Mononuclear cell (primary cell): ENCODE measurements around the gene TGFB2. TPM values are rescaled to one million over a fixed set of nuclear protein-coding genes. Genes with fewer than 3 reads are reported as not detected.

Experiments
- H3K27me3 ChIP-seq: 2 replicates; pipeline ENCODE4 v1.6.0; 2011; ENCODE audit warnings: low read length, control low read depth; ENCODE audit not compliant: insufficient read depth
- H3K4me1 ChIP-seq: 2 replicates; pipeline ENCODE4 v1.5.1; 2011; ENCODE audit warnings: mild to moderate bottlenecking, low read length, control low read depth; ENCODE audit not compliant: insufficient read depth
- H3K4me3 ChIP-seq: 2 replicates; pipeline ENCODE4 v1.5.1; 2011; ENCODE audit warnings: mild to moderate bottlenecking, low read length, moderate library complexity
- H3K9me3 ChIP-seq: 2 replicates; pipeline ENCODE4 v1.5.1; 2011; ENCODE audit warnings: low read depth, mild to moderate bottlenecking, control low read depth, low read length
- total RNA-seq: library from RNA; depleted of rRNA; stranded (reverse); fragments of >200 nt; gene quantifications from one replicate; pipeline ENCODE4 v1.2.3, GENCODE V29; 2012

TGFB2 gene
- total RNA-seq, 1 donor, result 0.31 TPM

DNA sequence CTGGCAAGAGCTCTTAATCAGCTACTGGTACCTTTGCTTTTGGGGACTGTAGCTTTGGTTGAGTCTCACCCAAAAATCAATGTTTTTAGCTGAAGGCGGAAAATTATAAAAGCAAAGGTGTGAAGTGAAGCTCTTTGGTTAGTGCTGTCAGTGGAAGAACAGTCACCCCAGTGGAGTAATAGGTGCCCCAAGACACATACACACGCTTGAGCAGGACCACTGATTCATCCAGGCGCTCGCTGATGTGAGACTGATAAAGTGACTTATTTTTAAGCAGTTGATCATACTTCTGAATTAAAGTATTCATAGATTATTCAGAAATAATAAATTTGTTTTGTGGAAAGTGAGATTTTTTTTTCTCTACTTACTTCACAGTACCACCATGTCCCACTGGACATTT, 37.1 kb downstream of the TGFB2 start:
- Histone ChIP-seq H3K4me1 (peaks cover 4% of the 10 kb centered on the region), H3K4me3 (no peak overlapping the region), H3K27me3 (peaks cover 23% of the 10 kb centered on the region), H3K9me3 (no peaks in the 10 kb centered on the region)

DNA sequence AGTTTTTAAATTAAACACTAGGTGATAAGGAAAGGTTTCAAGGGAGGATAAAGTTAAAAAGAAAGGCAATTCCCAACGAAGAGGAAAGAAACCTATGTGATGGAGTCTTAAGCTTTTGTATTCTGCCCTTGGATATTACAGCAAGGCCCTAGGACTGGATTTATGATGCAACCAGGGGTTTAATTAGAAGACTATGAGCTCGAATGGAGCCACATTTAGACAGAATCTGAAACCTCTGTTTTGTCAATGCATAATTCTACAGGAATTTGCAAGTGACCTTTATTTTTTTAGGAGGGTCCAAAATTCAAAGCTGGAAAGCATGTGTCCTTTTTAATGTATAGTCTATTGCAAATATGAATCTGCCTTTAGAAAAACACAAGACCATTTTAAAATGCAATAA, 37.9 kb downstream of the TGFB2 start:
- H3K9me3 ChIP-seq, result no peaks in the 10 kb centered on the region
- no peaks in the 10 kb centered on the region for H3K4me1 ChIP-seq
- H3K4me3 ChIP-seq, result no peak overlapping the region
- peaks cover 23% of the 10 kb centered on the region for H3K27me3 ChIP-seq

DNA sequence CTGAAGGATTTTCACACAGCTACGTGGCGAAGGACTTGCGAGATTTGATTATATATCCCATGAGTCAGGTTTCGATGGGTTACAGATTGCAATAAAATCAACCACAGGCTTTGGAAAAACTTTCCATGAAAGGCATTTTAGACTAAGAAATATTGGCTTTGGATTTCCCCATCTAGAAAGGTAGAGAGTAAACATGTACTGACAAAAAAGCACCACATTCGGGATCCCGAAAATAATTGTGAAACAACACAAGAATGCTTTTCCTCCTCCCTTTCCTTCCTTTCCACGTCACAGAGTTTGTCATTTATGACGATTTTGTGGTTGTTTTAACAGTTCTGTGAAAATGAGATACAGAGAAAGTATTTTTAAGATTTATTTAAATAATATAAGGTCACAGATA, 38.5 kb downstream of the TGFB2 start:
- Histone ChIP-seq H3K9me3 (no peaks in the 10 kb centered on the region), H3K27me3 (peaks cover 23% of the 10 kb centered on the region), H3K4me1 (no peaks in the 10 kb centered on the region), H3K4me3 (no peak overlapping the region)

DNA sequence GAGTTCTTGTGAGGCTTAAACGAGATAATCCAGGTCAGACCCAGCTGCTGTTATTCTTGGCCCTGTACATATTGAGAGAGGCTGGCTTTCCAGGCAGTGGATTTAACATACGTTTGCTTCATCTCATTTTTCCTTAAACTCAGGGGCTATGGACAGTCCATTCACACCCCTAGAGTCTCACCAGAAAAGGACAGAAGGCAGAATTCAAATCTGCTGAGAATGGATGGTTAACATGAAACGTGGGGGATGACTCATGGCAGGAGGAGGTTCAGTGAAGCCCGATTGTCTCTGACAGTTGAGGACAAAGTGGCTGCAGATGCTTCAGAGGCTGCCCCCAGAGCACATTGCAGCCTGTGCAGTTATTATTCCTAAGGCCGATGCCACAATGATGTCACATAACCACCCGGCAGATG, 39.5 kb downstream of the TGFB2 start:
- Histone ChIP-seq H3K27me3 (peaks cover 23% of the 10 kb centered on the region), H3K4me1 (no peaks in the 10 kb centered on the region), H3K4me3 (no peak overlapping the region), H3K9me3 (no peaks in the 10 kb centered on the region)

DNA sequence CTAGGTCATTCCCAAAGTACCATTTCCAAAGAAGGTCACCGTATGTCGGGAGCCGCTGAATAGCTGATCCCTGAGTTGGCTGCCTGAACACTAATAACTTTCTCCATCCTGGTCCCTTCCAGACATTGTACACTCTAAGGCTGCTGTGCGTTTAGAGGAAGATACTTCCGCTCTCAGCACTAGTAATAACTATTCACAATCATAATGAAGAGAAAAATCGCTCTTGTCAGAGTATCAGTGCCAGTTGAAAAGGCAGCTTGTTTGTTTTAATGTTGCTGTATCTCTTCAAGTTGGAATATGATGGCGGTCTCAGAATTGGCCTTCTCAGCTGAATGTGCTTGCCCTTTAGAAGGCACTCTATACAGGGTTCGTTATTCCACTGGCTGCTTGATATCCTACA, 43.5 kb downstream of the TGFB2 start:
- Histone ChIP-seq H3K4me1 (no peaks in the 10 kb centered on the region), H3K4me3 (no peak overlapping the region), H3K27me3 (peaks cover 14% of the 10 kb centered on the region), H3K9me3 (no peaks in the 10 kb centered on the region)

DNA sequence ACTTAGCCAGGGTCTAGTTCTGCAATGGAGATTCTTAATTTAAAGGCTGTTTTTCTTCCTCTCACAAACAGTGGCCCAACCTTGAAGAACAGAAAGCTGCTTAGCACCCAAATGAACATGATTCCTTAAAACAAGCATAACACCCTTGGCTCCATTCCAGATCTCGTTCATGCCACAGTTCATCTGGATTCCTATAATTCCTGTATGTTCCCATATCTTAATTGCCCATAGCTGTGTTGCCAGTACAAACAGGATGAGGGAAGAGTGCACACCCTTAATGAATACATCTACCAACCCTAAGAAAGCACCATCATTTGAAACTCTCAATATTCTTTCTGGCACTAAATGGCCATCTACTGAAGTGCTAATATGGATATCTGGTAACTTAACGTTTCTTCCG, 45.5 kb downstream of the TGFB2 start:
- H3K27me3 ChIP-seq, result no peaks in the 10 kb centered on the region
- no peak overlapping the region for H3K4me3 ChIP-seq
- H3K9me3 ChIP-seq, result no peaks in the 10 kb centered on the region
- H3K4me1 ChIP-seq, result no peaks in the 10 kb centered on the region

DNA sequence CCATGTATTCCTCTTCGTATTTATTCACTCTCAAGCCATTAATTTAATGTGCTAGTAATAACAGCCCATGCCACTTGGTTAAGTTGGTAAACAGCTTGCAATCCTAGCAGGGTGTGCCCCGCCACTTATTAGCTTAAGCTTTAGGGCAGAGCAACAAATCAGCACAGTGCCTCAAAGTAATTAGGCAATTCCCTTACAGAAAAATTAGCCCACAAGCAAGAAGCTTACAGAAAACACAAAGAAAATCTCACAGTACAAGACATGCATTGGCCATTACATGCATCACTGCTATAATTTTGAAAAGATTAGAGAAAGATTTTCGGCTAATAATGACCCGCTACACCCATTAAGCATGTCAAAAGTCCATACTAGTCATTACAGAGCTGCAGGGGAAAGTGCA, 47.6 kb downstream of the TGFB2 start:
- no peaks in the 10 kb centered on the region for H3K4me1 ChIP-seq
- H3K27me3 ChIP-seq, result no peaks in the 10 kb centered on the region
- H3K4me3 ChIP-seq, result no peak overlapping the region
- no peaks in the 10 kb centered on the region for H3K9me3 ChIP-seq

DNA sequence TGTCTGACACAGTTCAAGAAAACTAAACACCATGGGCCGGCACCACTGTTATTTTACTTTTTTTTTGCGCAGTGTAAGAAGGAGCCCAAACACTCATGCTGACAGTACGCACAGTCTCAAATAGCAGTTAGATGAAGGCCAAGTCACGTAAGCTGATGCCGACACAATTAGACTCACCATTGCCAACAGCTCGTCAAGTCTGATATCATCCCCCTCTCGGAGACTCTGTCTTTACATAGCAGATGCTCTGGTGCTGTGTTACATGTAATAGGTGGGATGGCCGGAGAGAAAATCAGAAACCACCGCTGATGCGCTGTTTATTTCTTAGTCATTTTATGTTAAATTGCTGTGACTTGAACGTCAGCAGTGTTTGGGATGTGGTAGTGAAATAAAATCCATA, 49.3 kb downstream of the TGFB2 start:
- H3K4me3 ChIP-seq, result no peak overlapping the region
- H3K4me1 ChIP-seq, result no peaks in the 10 kb centered on the region
- no peaks in the 10 kb centered on the region for H3K9me3 ChIP-seq
- H3K27me3 ChIP-seq, result no peaks in the 10 kb centered on the region

DNA sequence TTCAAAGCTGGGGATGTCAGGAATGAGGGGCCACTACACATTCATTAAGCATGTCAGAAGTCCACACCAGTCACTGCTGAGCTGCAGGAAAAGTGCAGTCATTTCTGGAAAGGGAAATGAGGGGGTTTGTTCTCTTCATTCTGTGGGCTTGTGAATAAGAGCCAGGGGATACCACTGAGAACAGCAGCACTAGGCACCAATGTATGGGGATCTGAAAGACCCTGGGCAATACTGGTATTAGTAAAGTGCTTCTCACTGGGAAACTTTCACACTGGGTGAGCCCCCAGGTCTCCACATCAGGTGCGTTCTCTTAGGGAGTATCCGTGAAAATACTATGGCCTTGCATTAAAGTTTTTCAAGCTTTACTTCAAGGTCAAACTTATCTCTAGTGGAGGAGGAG, 49.9 kb downstream of the TGFB2 start:
- no peak overlapping the region for H3K4me3 ChIP-seq
- no peaks in the 10 kb centered on the region for H3K9me3 ChIP-seq
- no peaks in the 10 kb centered on the region for H3K27me3 ChIP-seq
- no peaks in the 10 kb centered on the region for H3K4me1 ChIP-seq

DNA sequence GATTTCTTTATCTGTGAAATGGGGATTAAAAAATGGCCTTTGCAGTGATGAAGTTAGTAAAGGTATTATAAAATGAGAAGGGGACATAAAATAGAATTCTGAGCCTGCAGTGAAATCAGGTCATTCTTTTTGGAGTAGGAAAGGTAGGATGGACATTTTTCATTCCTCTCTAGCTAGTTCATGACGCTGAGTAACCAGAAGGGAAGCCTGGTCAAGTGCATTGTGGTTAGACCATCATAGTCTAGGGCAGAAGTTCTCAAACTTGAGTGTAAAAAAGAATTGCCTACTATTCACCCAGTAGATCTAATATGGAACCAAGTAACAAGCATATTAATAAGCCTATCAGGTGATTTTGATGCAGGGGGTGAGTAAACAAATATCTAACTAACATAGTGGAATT, 50.8 kb downstream of the TGFB2 start:
- Histone ChIP-seq H3K4me1 (no peaks in the 10 kb centered on the region), H3K9me3 (no peaks in the 10 kb centered on the region), H3K4me3 (no peak overlapping the region), H3K27me3 (no peaks in the 10 kb centered on the region)

DNA sequence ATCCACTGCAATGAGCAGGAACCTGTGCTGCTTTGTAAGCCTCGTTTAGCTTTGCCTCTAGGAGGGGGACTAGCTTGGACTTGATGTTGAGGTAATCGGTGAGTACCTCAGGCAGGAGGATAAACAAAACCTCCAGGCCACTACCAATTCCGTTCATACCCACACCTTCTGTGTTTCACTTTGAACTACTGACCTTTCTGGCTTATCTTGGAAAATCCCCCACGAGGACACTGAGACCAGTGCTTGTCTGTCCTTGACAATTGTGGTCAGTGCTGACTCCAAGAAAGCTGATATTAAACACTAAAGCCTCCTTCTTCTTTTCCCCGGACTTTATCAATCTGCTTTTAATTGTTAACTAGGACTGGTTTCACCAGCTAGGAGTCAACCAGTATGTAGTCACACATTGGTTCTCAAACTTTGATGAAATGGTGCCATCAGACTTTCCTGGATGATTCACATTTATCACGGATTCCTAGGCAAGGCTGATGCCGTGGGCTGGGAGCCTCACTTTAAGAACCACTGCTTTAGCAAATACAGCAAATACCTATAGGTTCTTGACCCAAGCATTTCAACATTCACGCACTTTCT, 52.7 kb downstream of the TGFB2 start:
- no peaks in the 10 kb centered on the region for H3K9me3 ChIP-seq
- H3K27me3 ChIP-seq, result no peaks in the 10 kb centered on the region
- H3K4me1 ChIP-seq, result no peaks in the 10 kb centered on the region
- H3K4me3 ChIP-seq, result no peak overlapping the region

DNA sequence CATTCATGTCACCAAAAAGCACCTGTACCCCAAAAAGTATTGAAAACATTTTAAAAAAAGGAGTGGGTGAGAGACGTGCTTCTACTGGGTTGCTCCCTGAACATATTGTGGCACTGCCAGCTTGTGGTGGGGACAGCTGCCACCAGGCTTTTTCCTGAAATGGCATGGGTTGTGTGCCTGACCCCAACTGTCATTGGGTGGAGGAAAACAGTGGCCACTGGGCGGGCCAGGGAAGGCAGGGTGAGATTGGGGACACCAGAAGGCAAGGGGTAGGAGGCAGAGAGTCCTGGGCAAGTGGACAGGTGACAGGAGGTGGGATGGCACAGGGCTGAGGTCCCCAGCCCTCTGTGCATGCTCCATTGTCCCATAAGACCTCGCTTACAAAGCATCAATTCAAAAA, 55.5 kb downstream of the TGFB2 start:
- no peak overlapping the region for H3K4me3 ChIP-seq
- no peaks in the 10 kb centered on the region for H3K27me3 ChIP-seq
- no peaks in the 10 kb centered on the region for H3K9me3 ChIP-seq
- no peaks in the 10 kb centered on the region for H3K4me1 ChIP-seq

DNA sequence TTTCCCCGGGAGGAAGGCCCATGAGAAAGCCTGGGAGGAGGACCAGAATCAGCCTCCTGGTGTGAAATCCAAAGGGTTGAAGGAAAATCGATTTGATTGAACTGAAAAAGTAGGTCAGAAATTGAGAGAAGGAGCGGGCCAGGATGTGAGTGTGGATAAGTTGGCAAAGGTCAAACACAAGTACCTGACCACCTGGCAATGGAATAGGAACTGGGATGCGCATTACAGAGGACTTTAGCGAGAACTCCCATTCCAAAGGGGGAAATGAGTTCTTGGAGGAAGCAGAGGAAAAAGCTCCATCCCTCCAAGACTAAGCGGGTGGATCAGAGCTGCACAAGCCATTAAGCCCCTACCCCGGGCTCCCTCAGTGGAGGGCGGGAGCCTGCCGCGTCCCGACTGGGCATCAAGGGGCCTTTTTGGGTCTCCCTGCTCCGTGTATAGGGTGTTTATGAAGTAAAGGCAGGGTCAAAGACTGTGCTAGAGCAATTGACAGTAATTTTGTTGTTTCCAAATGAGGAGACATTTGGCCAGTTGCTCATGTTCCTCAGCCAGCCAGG, 56.4 kb downstream of the TGFB2 start:
- Histone ChIP-seq H3K4me1 (no peaks in the 10 kb centered on the region), H3K27me3 (no peaks in the 10 kb centered on the region), H3K9me3 (no peaks in the 10 kb centered on the region), H3K4me3 (no peak overlapping the region)

DNA sequence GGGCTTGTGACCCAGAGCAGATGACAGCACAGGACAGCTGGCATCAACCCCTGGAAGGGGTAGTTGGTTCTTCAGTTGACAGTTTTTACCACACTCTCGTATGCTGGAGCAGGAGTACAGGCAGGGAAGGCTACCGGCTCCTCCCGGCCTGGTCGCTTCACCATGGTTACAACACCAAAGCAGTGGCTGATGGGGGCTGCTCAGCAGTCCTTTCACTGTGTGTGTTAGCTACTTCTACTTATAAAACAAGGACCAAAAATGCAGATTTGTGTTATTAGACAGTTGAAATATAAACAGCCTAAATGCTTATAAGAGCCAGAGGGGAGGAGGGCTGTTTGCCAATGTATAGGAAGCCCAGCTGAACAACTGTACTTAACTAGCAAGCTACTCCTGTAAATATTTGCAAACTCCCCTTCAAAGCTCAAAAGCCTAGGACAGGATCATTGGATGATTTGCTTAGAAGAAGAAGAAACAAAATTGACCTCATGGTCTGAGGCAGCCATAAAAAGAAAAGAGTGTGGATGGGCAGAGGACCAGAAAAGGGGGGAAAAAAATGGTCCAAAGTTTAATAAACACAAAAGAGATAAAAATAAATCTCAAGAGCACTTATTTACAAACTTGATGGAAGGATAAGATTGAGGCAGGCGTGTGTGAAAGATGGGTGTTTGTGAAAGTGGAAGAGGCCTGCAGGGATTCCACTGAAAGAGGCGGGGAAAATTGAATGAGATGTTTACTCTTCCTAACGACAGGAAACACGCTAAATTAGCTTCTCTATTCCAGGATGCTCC, 57.1 kb downstream of the TGFB2 start:
- Histone ChIP-seq H3K4me3 (no peak overlapping the region), H3K27me3 (no peaks in the 10 kb centered on the region), H3K4me1 (no peaks in the 10 kb centered on the region), H3K9me3 (no peaks in the 10 kb centered on the region)

DNA sequence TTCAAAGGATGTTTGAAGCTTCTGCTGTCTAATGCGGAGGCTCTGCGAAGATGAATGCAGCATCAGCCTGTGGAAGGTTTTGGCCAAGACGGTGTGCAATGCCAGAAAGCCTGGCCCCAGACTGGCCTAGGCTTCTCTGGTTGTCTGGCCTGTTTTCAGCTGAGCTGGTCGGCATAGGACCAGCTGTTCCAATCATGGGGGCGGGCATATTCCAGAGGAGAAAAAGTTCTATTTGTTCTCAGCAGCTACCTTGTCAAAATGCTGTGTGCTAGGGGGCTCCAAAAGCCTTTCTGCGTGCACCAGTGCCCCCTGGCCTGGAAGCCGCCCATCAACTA, 57.6 kb downstream of the TGFB2 start:
- no peaks in the 10 kb centered on the region for H3K9me3 ChIP-seq
- no peak overlapping the region for H3K4me3 ChIP-seq
- H3K27me3 ChIP-seq, result no peaks in the 10 kb centered on the region
- H3K4me1 ChIP-seq, result no peaks in the 10 kb centered on the region

DNA sequence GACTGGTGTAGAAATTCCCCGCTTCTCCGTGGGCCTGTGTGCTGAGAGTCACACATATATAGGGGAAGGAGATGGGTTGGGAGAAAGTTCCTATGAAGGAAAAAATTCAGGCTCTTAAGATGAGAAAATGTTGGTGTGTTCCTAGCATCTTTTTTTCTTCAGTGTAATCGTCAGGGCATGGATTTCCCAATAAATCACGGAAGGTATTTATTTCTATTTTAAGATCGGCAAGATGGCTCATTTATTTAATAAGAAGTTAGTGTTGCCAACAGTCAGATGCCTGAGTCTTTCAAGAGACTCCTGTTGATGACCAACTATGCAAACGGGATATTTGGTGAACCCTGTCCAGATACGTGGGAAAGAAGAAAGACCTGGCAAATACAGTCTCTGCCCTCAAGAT, 58.2 kb downstream of the TGFB2 start:
- no peak overlapping the region for H3K4me3 ChIP-seq
- H3K27me3 ChIP-seq, result no peaks in the 10 kb centered on the region
- H3K9me3 ChIP-seq, result no peaks in the 10 kb centered on the region
- no peaks in the 10 kb centered on the region for H3K4me1 ChIP-seq
